HG02970 (cell line): ENCODE data around the gene SLC4A1.

Experiments used
- ATAC-seq: cut with Tn5 transposase; IDR thresholded peaks from one replicate; pipeline ENCODE4 v1.9.1; 2021; ENCODE audit warnings: mild to moderate bottlenecking, moderate library complexity, moderate number of reproducible peaks; ENCODE audit not compliant: unreplicated experiment, low FRiP score

Gene SLC4A1

GRCh38 chr17:44222112-44222869, 45.6 kb downstream of the SLC4A1 start:
- no peak for ATAC-seq

- ATAC-seq: no peak
These were observed 46.1 kb downstream of the SLC4A1 start for GRCh38 chr17:44221862-44222111.

- no peak for ATAC-seq
These were observed 46.7 kb downstream of the SLC4A1 start for GRCh38 chr17:44221084-44221861.

- no peak for ATAC-seq
These were observed 47.5 kb downstream of the SLC4A1 start for GRCh38 chr17:44220213-44221083.

- ATAC-seq: peak; percentile 16
These were observed 48.2 kb downstream of the SLC4A1 start, which contains the start of gene UBTF for GRCh38 chr17:44219616-44220212. TSS of gene UBTF (minus strand) at chr17:44219675. CDS start at chr17:44218229, 1,446 bp downstream.

GRCh38 chr17:44219108-44219615, 48.8 kb downstream of the SLC4A1 start:
- peak; percentile 35 for ATAC-seq

GRCh38 chr17:44218344-44219107, 49.4 kb downstream of the SLC4A1 start:
- ATAC-seq: peak; percentile 43

GRCh38 chr17:44217738-44218343, 50.1 kb downstream of the SLC4A1 start:
- ATAC-seq: no peak

GRCh38 chr17:44216694-44217093, 51.2 kb downstream of the SLC4A1 start:
- no peak for ATAC-seq

GRCh38 chr17:44216173-44216572, 51.8 kb downstream of the SLC4A1 start:
- no peak for ATAC-seq

- ATAC-seq: no peak
These were observed 53.0 kb downstream of the SLC4A1 start for GRCh38 chr17:44214896-44215295.

GRCh38 chr17:44214230-44214494, 53.8 kb downstream of the SLC4A1 start:
- ATAC-seq: no peak

GRCh38 chr17:44213403-44214229, 54.3 kb downstream of the SLC4A1 start:
- no peak for ATAC-seq

GRCh38 chr17:44212507-44213402, 55.2 kb downstream of the SLC4A1 start:
- no peak for ATAC-seq

GRCh38 chr17:44211281-44212265, 56.4 kb downstream of the SLC4A1 start:
- no peak for ATAC-seq

- peak; percentile 85 for ATAC-seq
These were observed 57.4 kb downstream of the SLC4A1 start for GRCh38 chr17:44210342-44211192.
